ENCODE data around the gene TBXAS1. TPM values are rescaled to one million over a fixed set of nuclear protein-coding genes. Genes with fewer than 3 reads are reported as not detected.

The TBXAS1 gene
- total RNA-seq, 2 experiments from 2014 or later: 1.5 to 1.8 TPM

Other genes starting within 250 kb of the TBXAS1 start
- 10 to 100 TPM; 18.7 to 19.9 TPM for gene HIPK2, start 51.3 kb upstream of the TBXAS1 start, total RNA-seq
- gene PARP12, start 233.7 kb downstream of the TBXAS1 start, total RNA-seq: 10 to 100 TPM; 19.5 to 20.0 TPM